Transverse colon (tissue), 4 donors: ENCODE measurements around the gene CFAP92. TPM values are rescaled to one million over a fixed set of nuclear protein-coding genes. Genes with fewer than 3 reads are reported as not detected.

Experiments used
- DNase-seq: peaks from one replicate; pipeline ENCODE4 v3.0.0-alpha.2; 2019
- H3K27ac ChIP-seq, 4 donors: fragments of 200-600 bp; sonication (generic); 2 replicates each; pipeline ENCODE4 v1.5.1; 2016 to 2018; ENCODE audit warnings: inconsistent platforms in 4 of 4
- H3K27me3 ChIP-seq: fragments of 200-600 bp; sonication (generic); 2 replicates; pipeline ENCODE4 v1.5.1; 2017; ENCODE audit warnings: inconsistent platforms
- H3K36me3 ChIP-seq, 4 donors: fragments of 200-600 bp; sonication (generic); 2 replicates each; pipeline ENCODE4 v1.5.1; 2017 to 2019; ENCODE audit warnings: inconsistent platforms in 4 of 4
- H3K4me1 ChIP-seq, 4 donors: fragments of 200-600 bp; sonication (generic); 2 replicates each; pipeline ENCODE4 v1.5.1; 2017 to 2020; ENCODE audit warnings: inconsistent platforms in 4 of 4
- H3K4me3 ChIP-seq, 4 donors: fragments of 200-600 bp; sonication (generic); 1 replicate in 1 of 4; 2 replicates in 3 of 4; pipeline versions ENCODE4 v1.5.1 to v1.6.1; 2017 to 2019; ENCODE audit warnings: inconsistent platforms in 4 of 4
- H3K9me3 ChIP-seq, 2 donors: fragments of 200-600 bp; sonication (generic); 2 replicates each; pipeline ENCODE4 v1.5.1; 2017 to 2019; ENCODE audit warnings: inconsistent platforms in 2 of 2
- EP300 ChIP-seq: sonication (generic); formaldehyde crosslinking; IDR thresholded peaks from one replicate; pipeline ENCODE4 v1.6.1; 2017; ENCODE audit warnings: antibody characterized with exemption, low read depth
- POLR2A ChIP-seq: fragments of 450-650 bp; IDR thresholded peaks from one replicate; pipeline ENCODE4 v1.6.1; 2016; ENCODE audit warnings: antibody characterized with exemption, mild to moderate bottlenecking, moderate library complexity
- POLR2AphosphoS5 ChIP-seq, 3 donors: sonication (generic); formaldehyde crosslinking; IDR thresholded peaks; one replicate each; pipeline ENCODE4 v1.6.1; 2016; ENCODE audit warnings: antibody characterized with exemption in 3 of 3
- WGBS, 2 donors: methylation state at CpG; one replicate each; pipeline ENCODE4 v1.1.5; 2018; ENCODE audit warnings: low coverage in 1 of 2; 5-methylcytosine and 5-hydroxymethylcytosine counted together
- in situ Hi-C, 4 donors: fragments of 200-750 bp; cut with MboI; loops; one replicate each; pipeline versions ENCODE4 v1.15.0 to v1.15.1; 2017; ENCODE audit warnings: low sequenced_read_pairs in 3 of 4, low pct_ligation_motif_present in 1 of 4, low pct_unique_long_range_greater_than_20kb in 1 of 4
- intact Hi-C: fragments of 100-400 bp; cut with DNase I; formaldehyde crosslinking; loops from one replicate; pipeline ENCODE4 v1.15.1; 2023; ENCODE audit warnings: low total_unique reads
- total RNA-seq, 4 donors: library from RNA; depleted of rRNA; stranded (reverse); fragments of >200 nt; gene quantifications; one replicate each; pipeline ENCODE4 v1.1.0, GENCODE V29; 2016
- TF ChIP-seq, protein P1 (sequence below), 5 experiments: fragments of 200-600 bp in 3 of 5; fragments of 450-650 bp in 2 of 5; sonication (generic) in 3 of 5; IDR thresholded peaks; 1 replicate in 2 of 5; 2 replicates in 3 of 5; pipeline ENCODE4 v1.5.1; 2016 to 2017; ENCODE audit warnings: antibody characterized with exemption in 5 of 5, inconsistent platforms in 3 of 5, mild to moderate bottlenecking in 2 of 5, moderate library complexity in 1 of 5

CFAP92 gene
- total RNA-seq, 4 donors from 2014 or later: 0.95 to 1.2 TPM; not detected in 2

DNA sequence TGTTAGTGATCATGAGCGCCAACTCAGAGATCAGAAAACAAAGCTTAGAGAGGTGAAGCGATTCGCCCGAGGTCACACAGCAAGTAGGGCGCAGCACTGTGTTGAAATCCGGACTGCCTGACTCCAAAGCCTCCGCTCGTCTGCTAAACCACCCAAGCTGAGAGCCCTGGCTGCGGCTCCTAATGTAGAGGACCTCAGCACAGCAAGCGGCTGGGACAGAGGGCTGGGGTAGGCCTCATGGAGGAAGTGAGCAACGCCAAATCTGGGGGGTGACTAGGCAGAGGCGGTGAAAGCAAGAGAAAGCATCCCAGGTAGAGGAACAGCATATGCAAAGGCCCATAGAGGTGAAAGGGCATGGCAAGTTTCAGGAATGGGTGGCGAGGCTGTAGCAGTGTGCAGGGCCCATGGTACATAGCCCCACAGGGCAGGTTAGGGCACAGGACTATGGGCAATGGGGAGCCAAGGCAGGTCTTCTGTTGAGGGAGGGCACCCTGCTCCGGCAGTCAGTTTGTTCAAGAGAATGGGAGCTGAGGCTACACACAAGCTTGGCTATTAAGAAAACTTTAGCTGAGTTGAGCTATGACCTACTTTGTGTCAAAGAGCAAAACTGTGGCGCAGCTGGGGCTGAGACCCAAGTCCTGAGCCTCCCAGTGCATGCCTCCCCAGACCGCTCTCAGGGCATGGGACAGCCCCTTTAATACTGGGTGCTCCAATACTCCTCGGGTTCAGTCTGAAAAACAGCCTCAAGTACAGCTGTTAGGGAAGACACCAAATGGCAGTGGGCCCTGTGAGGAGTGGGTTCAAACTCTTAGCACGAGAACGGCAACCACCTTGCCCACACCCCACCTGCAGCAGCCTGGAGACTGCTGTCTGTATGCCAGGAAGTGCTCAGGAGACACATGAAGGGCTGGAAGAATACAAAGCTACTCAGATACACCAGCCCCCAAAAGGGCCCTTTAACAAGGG is 988 bp upstream of the CFAP92 start:
- intact Hi-C loops (no loop called here), in situ Hi-C loops (no loop called here)
- H3K4me3 ChIP-seq: peak overlapping the region in 1 of 4 donors; percentile 42
- 83% methylated on average over 19 of the region's 19 CpGs; no CpG with 5 or more reads in 1 of the 2 donors for WGBS, 2 donors
- peaks cover 21% of the 10 kb centered on the region for H3K27me3 ChIP-seq
- H3K36me3 ChIP-seq: no peaks in the 10 kb centered on the region
- DNase-seq: no peak
- TF ChIP-seq POLR2A (no peak), POLR2AphosphoS5 (IDR thresholded peaks at IDR 0.05) (no peak), EP300 (no peak)
- TF ChIP-seq, protein P1, sequence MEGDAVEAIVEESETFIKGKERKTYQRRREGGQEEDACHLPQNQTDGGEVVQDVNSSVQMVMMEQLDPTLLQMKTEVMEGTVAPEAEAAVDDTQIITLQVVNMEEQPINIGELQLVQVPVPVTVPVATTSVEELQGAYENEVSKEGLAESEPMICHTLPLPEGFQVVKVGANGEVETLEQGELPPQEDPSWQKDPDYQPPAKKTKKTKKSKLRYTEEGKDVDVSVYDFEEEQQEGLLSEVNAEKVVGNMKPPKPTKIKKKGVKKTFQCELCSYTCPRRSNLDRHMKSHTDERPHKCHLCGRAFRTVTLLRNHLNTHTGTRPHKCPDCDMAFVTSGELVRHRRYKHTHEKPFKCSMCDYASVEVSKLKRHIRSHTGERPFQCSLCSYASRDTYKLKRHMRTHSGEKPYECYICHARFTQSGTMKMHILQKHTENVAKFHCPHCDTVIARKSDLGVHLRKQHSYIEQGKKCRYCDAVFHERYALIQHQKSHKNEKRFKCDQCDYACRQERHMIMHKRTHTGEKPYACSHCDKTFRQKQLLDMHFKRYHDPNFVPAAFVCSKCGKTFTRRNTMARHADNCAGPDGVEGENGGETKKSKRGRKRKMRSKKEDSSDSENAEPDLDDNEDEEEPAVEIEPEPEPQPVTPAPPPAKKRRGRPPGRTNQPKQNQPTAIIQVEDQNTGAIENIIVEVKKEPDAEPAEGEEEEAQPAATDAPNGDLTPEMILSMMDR (IDR thresholded peaks at IDR 0.05): no peak
- H3K4me1 ChIP-seq: peaks cover 4 to 14% (median 14%) of the 10 kb centered on the region in 4 donors
- H3K27ac ChIP-seq: no peak overlapping the region
- no peaks in the 10 kb centered on the region for H3K9me3 ChIP-seq

DNA sequence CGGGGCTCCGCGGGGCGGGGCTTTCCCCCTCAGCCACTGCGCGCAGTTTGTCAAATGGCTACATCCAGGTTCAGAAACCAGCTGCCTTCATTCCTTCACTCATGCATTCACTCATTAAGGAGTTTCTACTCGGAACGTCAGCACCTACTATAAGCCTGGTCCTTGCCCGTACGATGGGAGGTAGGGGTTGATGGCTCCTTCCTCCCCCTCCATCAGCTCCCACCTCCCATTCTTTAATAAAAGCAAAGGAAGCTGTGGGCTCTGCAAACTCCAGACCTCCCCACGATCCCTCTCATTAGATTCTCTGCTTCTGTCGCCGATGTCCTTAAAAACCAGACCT is 267 bp upstream of the CFAP92 start:
- Histone ChIP-seq H3K27me3 (peaks cover 18% of the 10 kb centered on the region), H3K4me3 (peak overlapping the region in 2 of 4 donors; percentile 42 to 52), H3K36me3 (no peaks in the 10 kb centered on the region), H3K4me1 (peaks cover 4 to 14% (median 14%) of the 10 kb centered on the region in 4 donors), H3K27ac (no peak overlapping the region), H3K9me3 (no peaks in the 10 kb centered on the region)
- WGBS, 2 donors: 2 to 11% methylated on average over 3 to 13 of the region's 13 CpGs
- in situ Hi-C loops: no loop called here
- DNase-seq: no peak
- TF ChIP-seq, protein P1 (IDR thresholded peaks at IDR 0.05): no peak
- TF ChIP-seq POLR2A: no peak
- TF ChIP-seq EP300: no peak
- no peak for TF ChIP-seq POLR2AphosphoS5 (IDR thresholded peaks at IDR 0.05)
- intact Hi-C loops: no loop called here

DNA sequence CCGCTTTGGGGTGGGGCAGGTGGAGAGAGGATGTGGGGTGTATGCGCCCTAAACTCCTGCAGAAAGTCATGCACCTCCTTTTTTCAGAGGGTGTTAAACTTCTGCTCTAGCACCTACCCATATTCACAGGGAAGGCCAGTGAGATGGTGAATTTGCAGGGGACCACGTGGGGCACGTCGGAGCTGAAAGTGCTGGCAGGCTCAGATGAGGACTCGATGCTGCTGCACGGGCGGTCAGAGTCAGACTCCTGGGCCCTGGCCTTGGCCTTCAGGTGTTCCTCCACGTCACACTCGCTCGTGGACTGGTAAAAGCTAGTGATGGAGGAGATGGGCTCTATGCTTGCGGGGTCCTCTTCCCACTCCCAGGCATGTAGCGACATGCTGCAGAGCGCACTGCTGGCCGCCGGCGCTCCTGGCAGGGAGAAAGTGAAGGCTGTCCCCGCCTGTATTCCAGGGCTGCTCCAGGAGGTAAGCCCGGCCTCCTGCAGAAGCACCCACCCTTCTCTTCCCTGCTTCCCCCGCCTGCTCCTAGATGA is 883 bp downstream of the CFAP92 start:
- in situ Hi-C loops (no loop called here), intact Hi-C loops (no loop called here)
- no peak for TF ChIP-seq POLR2AphosphoS5 (IDR thresholded peaks at IDR 0.05)
- TF ChIP-seq, protein P1 (IDR thresholded peaks at IDR 0.05): no peak
- TF ChIP-seq POLR2A: no peak
- TF ChIP-seq EP300: no peak
- WGBS, 2 donors: 54% methylated on average over 20 of the region's 20 CpGs; no CpG with 5 or more reads in 1 of the 2 donors
- no peak overlapping the region for H3K27ac ChIP-seq
- no peaks in the 10 kb centered on the region for H3K9me3 ChIP-seq
- peaks cover 11% of the 10 kb centered on the region for H3K27me3 ChIP-seq
- H3K36me3 ChIP-seq: no peaks in the 10 kb centered on the region
- no peak for DNase-seq
- H3K4me3 ChIP-seq: no peak overlapping the region
- peaks cover 4 to 14% (median 14%) of the 10 kb centered on the region in 4 donors for H3K4me1 ChIP-seq

DNA sequence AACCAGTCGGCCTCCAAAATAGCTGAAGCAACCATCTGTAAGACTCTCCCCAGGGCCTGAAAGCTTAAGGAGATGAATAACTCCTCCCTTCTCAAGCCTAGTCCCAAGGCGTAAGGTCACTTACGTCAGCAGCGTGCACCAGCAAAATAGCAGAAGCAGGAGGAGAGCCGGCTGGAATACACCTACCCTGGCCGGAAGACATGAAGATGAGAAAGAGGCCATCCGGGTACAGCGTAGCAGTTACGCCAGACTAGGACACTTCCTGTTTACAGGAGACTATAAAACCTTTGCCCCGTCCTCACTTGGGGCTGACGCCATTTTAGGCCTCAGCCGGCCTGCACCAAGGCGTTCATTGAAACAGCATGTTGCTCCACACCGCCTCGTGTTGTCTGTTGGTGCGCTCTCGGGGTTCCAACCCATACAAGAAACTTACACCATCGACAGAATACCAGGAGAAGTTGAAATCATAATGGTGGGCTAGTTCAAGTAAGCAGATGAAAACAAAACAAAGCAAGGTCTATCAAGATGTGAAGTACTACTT is 2.5 kb downstream of the CFAP92 start:
- no peak for DNase-seq
- in situ Hi-C loops: no loop called here
- no peak overlapping the region for H3K27ac ChIP-seq
- H3K36me3 ChIP-seq: no peaks in the 10 kb centered on the region
- peaks cover 11% of the 10 kb centered on the region for H3K27me3 ChIP-seq
- intact Hi-C loops: no loop called here
- no peak for TF ChIP-seq POLR2A
- TF ChIP-seq POLR2AphosphoS5 (IDR thresholded peaks at IDR 0.05): no peak
- no peak for TF ChIP-seq EP300
- H3K4me3 ChIP-seq: no peak overlapping the region
- H3K4me1 ChIP-seq: peaks cover 4 to 14% (median 14%) of the 10 kb centered on the region in 4 donors
- WGBS, 2 donors: 91 to 100% methylated on average over 1 to 18 of the region's 18 CpGs
- H3K9me3 ChIP-seq: no peaks in the 10 kb centered on the region
